GF-D8 (cell line): ENCODE results near the gene NPIPB2.

ENCODE experiments used
- DNase-seq: peaks from one replicate; lab custom pipeline; 2025; lab: John Stamatoyannopoulos, UW

The NPIPB2 gene

GRCh38 chr16:11896486-11897176 lies 45.2 kb downstream of the NPIPB2 start:
- no peak for DNase-seq

- no peak for DNase-seq
Observed at GRCh38 chr16:11893571-11893970, 48.3 kb downstream of the NPIPB2 start.

GRCh38 chr16:11892761-11893160 lies 49.1 kb downstream of the NPIPB2 start:
- DNase-seq, result no peak

GRCh38 chr16:11890231-11890965 lies 51.4 kb downstream of the NPIPB2 start:
- DNase-seq, result no peak

GRCh38 chr16:11886881-11887280 lies 55.0 kb downstream of the NPIPB2 start:
- no peak for DNase-seq

- DNase-seq, result no peak
Observed at GRCh38 chr16:11884035-11884434, 57.8 kb downstream of the NPIPB2 start.

- DNase-seq, result no peak
Observed at GRCh38 chr16:11880007-11880406, 61.8 kb downstream of the NPIPB2 start.

- no peak for DNase-seq
Observed at GRCh38 chr16:11877374-11877773, 64.5 kb downstream of the NPIPB2 start.
